HG02884 (cell line): ENCODE results near the gene KLHL10.

Source experiments
- ATAC-seq: cut with Tn5 transposase; IDR thresholded peaks from one replicate; pipeline ENCODE4 v1.9.1; 2021; ENCODE audit warnings: mild to moderate bottlenecking, moderate library complexity; ENCODE audit not compliant: unreplicated experiment

The KLHL10 gene

DNA sequence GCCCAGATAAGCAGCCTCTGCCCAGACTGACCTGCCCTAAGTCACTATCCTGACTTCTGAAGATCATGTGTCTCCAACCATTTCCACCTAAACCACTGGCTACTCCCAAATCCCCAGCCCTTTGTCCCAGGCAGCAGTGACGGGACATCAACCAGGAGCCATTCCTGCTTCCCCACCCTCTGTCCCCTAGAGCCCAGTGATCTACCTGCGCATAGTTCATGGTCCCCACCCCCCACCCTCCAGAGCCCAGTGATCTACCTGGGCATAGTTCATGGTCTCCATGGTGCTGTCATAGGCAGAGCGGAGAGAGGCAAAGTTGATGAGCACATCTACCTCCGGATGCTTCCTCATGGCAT is 54.4 kb downstream of the KLHL10 start:
- no peak for ATAC-seq

DNA sequence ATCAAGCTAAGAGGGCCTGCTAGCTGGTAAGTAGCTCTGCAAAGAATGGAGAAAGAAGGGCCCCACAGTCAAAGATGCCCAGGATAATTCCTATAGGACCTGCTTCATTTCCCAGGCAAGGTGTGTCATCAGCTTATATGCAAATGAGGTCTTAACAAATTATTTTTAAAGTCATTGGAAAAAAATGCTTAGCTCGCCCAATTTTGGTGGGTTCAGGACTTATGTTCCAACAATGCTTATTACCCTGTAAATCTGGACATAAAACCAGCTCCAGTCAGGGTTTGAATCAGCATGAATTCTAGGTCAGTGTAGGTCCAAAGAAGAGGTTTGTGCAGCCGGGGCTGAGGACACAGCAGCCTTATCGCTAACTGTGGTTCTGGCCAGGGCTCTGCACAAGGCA is 55.8 kb downstream of the KLHL10 start:
- no peak for ATAC-seq

DNA sequence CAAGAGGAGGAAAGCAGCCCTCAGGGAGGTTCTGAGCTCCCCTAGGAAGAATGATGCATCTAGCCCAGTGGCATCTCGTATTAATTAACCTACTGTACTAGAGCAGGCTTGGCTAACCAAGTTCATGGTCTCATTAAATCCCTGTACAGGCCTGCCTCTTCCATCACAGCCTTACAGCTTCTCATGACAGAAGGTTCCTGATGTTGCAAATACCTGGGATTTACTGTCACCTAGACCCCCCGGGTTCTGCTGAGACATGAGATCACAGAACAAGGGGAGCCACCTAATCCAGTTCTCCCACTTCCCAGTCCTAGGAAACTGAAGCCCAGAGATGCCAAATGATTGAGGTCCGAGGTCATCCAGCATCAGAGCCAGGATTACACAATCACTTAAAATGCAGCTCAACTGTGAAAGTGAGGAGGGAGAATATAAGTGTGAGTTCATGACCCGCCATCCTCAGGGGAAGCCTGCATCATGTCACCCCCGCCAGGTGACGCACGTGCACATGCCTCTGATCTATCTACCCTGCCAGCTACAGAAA is 57.2 kb downstream of the KLHL10 start:
- no peak for ATAC-seq

DNA sequence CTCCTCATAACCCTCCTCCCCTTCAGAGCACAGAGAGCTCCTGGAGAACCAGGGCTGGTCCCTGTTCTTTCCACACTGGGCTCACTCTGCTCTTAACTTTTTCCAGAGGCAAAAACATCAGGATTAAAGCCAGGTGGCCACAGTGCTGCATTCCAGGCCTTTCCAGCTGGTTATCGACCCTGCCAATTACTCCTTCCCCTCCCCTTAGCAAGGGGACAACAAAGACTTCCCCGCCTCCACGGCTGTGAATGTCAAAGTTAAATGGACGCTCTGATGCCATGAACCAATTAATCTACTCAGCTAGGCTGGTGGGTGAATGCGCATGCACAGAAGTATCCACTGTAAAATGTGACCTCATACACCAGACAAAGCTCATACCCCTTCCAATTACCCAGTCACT is 58.0 kb downstream of the KLHL10 start:
- no peak for ATAC-seq

DNA sequence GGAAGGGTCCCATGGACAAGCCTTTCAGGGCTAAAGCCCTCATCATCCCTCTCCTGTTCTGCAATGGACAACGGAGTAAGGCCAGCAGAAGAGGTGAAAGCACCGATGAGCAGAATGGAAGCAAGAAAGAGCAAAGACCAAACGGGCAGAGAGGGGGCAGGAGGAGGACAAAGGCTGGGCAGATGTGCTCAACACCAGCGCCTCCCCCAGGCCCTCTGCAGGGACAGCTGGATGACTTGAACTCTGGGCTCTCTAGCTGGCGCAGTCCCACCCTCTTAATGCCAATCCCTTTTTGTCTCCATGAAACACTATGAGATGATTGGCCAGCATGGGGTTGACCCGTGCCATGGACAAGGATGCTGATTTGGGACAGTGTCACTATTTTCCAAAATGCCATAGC is 59.1 kb downstream of the KLHL10 start:
- ATAC-seq, result no peak
